Neural crest cell (in vitro differentiated cells): ENCODE measurements around the gene IL1R1. TPM values are rescaled to one million over a fixed set of nuclear protein-coding genes. Genes with fewer than 3 reads are reported as not detected.

Source experiments
- DNase-seq: peaks from one replicate; pipeline ENCODE4 v3.0.0; 2021; ENCODE audit warnings: low read depth, mixed read lengths, low spot score
- H3K27ac Mint-ChIP-seq: one replicate; pipeline ENCODE4 v1.8.0; 2021; ENCODE audit warnings: mild to moderate bottlenecking, mixed read lengths; ENCODE audit not compliant: unreplicated experiment
- H3K27me3 Mint-ChIP-seq: 2 replicates; pipeline ENCODE4 v1.8.0; 2021; ENCODE audit warnings: low read depth, mild to moderate bottlenecking, mixed read lengths
- H3K36me3 Mint-ChIP-seq: 2 replicates; pipeline ENCODE4 v1.8.0; 2021; ENCODE audit warnings: low read depth, mild to moderate bottlenecking, mixed read lengths
- H3K4me1 Mint-ChIP-seq: 2 replicates; pipeline ENCODE4 v1.8.0; 2021; ENCODE audit warnings: mixed read lengths
- H3K4me3 Mint-ChIP-seq: one replicate; pipeline ENCODE4 v1.8.0; 2021; ENCODE audit warnings: mild to moderate bottlenecking, mixed read lengths
- H3K9me3 Mint-ChIP-seq: 2 replicates; pipeline ENCODE4 v1.8.0; 2021; ENCODE audit warnings: mixed read lengths
- CTCF ChIP-seq: fragments of 200-600 bp; sonication (generic); conservative IDR thresholded peaks from 2 replicates; pipeline ENCODE4 v1.5.0; 2021; ENCODE audit warnings: antibody characterized with exemption, mild to moderate bottlenecking
- total RNA-seq: library from RNA; stranded (reverse); gene quantifications from 2 replicates; pipeline ENCODE4 v1.2.1, GENCODE V29; 2021

The IL1R1 gene
- total RNA-seq, 1 donor from 2014 or later, result 0.14 TPM

GRCh38 chr2:102141011-102141943 lies 1.3 kb upstream of the IL1R1 start:
- Mint-ChIP-seq H3K27me3 (peaks cover 58% of the 10 kb centered on the region), H3K27ac (no peak overlapping the region), H3K4me1 (peaks cover 9% of the 10 kb centered on the region), H3K9me3 (peaks cover 2% of the 10 kb centered on the region), H3K36me3 (peaks cover 2% of the 10 kb centered on the region), H3K4me3 (peak overlapping the region; percentile 79)
- DNase-seq, result no peak
- no peak for TF ChIP-seq CTCF

DNA sequence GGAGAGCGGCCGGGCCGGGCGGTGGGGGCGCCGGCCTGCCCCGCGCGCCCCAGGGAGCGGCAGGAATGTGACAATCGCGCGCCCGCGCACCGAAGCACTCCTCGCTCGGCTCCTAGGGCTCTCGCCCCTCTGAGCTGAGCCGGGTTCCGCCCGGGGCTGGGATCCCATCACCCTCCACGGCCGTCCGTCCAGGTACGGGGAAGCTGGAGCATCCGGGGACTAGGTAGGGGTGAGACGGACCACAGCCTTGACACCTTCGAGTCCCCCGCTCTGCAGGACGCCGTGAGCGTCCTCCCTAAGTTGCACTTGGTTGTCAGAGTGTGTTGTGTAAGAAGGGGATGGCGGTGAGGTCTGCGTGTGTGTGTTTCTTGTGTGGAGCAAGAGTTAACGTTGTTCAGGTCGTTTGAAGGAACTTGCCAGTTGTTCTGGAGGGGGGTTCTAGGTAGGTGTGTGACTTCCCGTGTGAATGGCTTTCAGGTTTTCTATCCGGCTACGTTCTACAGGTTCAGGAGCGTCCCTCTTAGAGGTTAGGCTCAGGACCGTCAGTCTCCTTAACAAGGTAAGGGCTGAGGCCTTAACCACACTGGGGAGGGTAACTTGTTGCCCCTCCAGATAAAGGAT lies 393 bp downstream of the IL1R1 start:
- Mint-ChIP-seq H3K27ac (no peak overlapping the region), H3K4me3 (peak overlapping the region; percentile 78), H3K4me1 (peaks cover 9% of the 10 kb centered on the region), H3K9me3 (peaks cover 2% of the 10 kb centered on the region), H3K36me3 (peaks cover 4% of the 10 kb centered on the region), H3K27me3 (peaks cover 55% of the 10 kb centered on the region)
- no peak for TF ChIP-seq CTCF
- no peak for DNase-seq

DNA sequence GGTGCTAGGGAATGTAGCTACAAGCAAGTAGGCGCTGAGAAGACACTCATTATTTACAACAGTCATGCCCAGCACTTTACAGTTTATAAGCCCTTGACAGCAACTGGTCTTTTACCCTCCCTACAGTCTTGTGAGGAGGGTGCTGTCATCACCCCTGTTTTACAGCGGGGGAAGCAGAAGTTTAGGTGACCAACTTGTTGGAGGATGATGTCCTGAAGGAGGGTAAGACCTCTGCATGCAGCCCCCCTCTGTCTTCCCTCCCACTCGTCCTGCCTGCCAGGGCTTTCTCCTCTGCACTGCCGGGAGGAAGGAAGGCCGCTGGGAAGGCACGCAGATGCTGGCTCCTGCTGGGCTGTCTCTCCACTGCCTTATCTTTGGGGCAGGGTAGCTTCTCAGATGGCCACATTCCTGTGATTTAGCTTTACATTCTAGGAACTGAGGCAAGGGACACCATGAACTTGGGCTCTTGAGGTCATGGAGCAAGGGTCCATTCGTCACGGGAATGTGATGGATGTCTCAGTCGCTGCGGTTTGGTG lies 972 bp downstream of the IL1R1 start:
- Mint-ChIP-seq H3K36me3 (peaks cover 5% of the 10 kb centered on the region), H3K9me3 (peaks cover 4% of the 10 kb centered on the region), H3K4me1 (peaks cover 9% of the 10 kb centered on the region), H3K27ac (no peak overlapping the region), H3K4me3 (peak overlapping the region; percentile 78), H3K27me3 (peaks cover 51% of the 10 kb centered on the region)
- no peak for DNase-seq
- TF ChIP-seq CTCF, result no peak

GRCh38 chr2:102144128-102144527 lies 1.6 kb downstream of the IL1R1 start:
- Mint-ChIP-seq H3K9me3 (peaks cover 6% of the 10 kb centered on the region), H3K27ac (no peak overlapping the region), H3K4me1 (peaks cover 9% of the 10 kb centered on the region), H3K36me3 (peaks cover 8% of the 10 kb centered on the region), H3K27me3 (peaks cover 51% of the 10 kb centered on the region), H3K4me3 (peak overlapping the region; percentile 23)
- DNase-seq, result no peak
- no peak for TF ChIP-seq CTCF

GRCh38 chr2:102145107-102145506 lies 2.6 kb downstream of the IL1R1 start:
- no peak overlapping the region for H3K27ac Mint-ChIP-seq
- H3K36me3 Mint-ChIP-seq, result peaks cover 8% of the 10 kb centered on the region
- peaks cover 45% of the 10 kb centered on the region for H3K27me3 Mint-ChIP-seq
- H3K9me3 Mint-ChIP-seq, result peaks cover 6% of the 10 kb centered on the region
- no peak for TF ChIP-seq CTCF
- no peak for DNase-seq
- H3K4me1 Mint-ChIP-seq, result peaks cover 9% of the 10 kb centered on the region
- H3K4me3 Mint-ChIP-seq, result no peak overlapping the region
